KMS-11 (cell line): Measurements from ENCODE around the gene CDC5L.

Experiments
- H2AFZ ChIP-seq: fragments of 200-600 bp; sonication (generic); 2 replicates; pipeline ENCODE4 v1.6.1; 2016; ENCODE audit warnings: antibody characterized with exemption, mixed run types, low read depth
- H3K27ac ChIP-seq: fragments of 200-600 bp; sonication (generic); 2 replicates; pipeline ENCODE4 v1.6.1; 2016; ENCODE audit warnings: mild to moderate bottlenecking, mixed run types
- H3K27me3 ChIP-seq: fragments of 200-600 bp; sonication (generic); 2 replicates; pipeline ENCODE4 v1.6.1; 2017; ENCODE audit warnings: mild to moderate bottlenecking, low read depth, mixed run types, moderate library complexity; ENCODE audit not compliant: insufficient read depth
- H3K36me3 ChIP-seq: fragments of 200-600 bp; sonication (generic); 2 replicates; pipeline ENCODE4 v1.6.1; 2017; ENCODE audit warnings: mild to moderate bottlenecking, mixed run types; ENCODE audit not compliant: insufficient read depth
- H3K4me1 ChIP-seq: fragments of 200-600 bp; sonication (generic); 2 replicates; pipeline ENCODE4 v1.6.1; 2016; ENCODE audit warnings: mild to moderate bottlenecking, low read depth, mixed run types; ENCODE audit not compliant: poor library complexity, severe bottlenecking
- H3K4me2 ChIP-seq: fragments of 200-600 bp; sonication (generic); 2 replicates; pipeline ENCODE4 v1.7.0; 2016; ENCODE audit warnings: mild to moderate bottlenecking, mixed run types
- H3K4me3 ChIP-seq: fragments of 200-600 bp; sonication (generic); IDR thresholded peaks from 2 replicates; pipeline ENCODE4 v1.6.1; 2017; ENCODE audit warnings: low read depth, low read length, mixed read lengths; ENCODE audit not compliant: insufficient read depth
- H3K79me2 ChIP-seq: fragments of 200-600 bp; sonication (generic); 2 replicates; pipeline ENCODE4 v1.6.1; 2016; ENCODE audit warnings: low read depth, mixed run types; ENCODE audit not compliant: insufficient read depth
- H3K9ac ChIP-seq: fragments of 200-600 bp; sonication (generic); 2 replicates; pipeline ENCODE4 v1.6.1; 2016; ENCODE audit warnings: mild to moderate bottlenecking, mixed run types
- H4K20me1 ChIP-seq: fragments of 200-600 bp; sonication (generic); 2 replicates; pipeline ENCODE4 v1.6.1; 2016; ENCODE audit warnings: mild to moderate bottlenecking, mixed run types; ENCODE audit not compliant: insufficient read depth
- CTCF ChIP-seq: fragments of 200-600 bp; sonication (generic); conservative IDR thresholded peaks from 2 replicates; pipeline ENCODE4 v1.6.1; 2017; ENCODE audit warnings: low read depth, mild to moderate bottlenecking, antibody characterized with exemption, low read length, moderate library complexity, mixed read lengths

Gene CDC5L

GRCh38 chr6:44471271-44471981 lies 83.9 kb downstream of the CDC5L start:
- Histone ChIP-seq H3K79me2 (no peaks in the 10 kb centered on the region), H3K36me3 (no peaks in the 10 kb centered on the region), H3K27ac (no peak overlapping the region), H3K9ac (no peak overlapping the region), H3K27me3 (no peaks in the 10 kb centered on the region), H3K4me2 (no peak overlapping the region), H3K4me1 (peaks cover 16% of the 10 kb centered on the region), H3K4me3 (no peak overlapping the region), H4K20me1 (no peaks in the 10 kb centered on the region), H2AFZ (no peak overlapping the region)
- TF ChIP-seq CTCF: no peak

- H3K4me2 ChIP-seq: no peak overlapping the region
- H3K27ac ChIP-seq: no peak overlapping the region
- peaks cover 16% of the 10 kb centered on the region for H3K4me1 ChIP-seq
- no peak overlapping the region for H3K4me3 ChIP-seq
- no peak for TF ChIP-seq CTCF
- no peaks in the 10 kb centered on the region for H4K20me1 ChIP-seq
- H3K36me3 ChIP-seq: no peaks in the 10 kb centered on the region
- H3K79me2 ChIP-seq: no peaks in the 10 kb centered on the region
- no peak overlapping the region for H3K9ac ChIP-seq
- H2AFZ ChIP-seq: no peak overlapping the region
- no peaks in the 10 kb centered on the region for H3K27me3 ChIP-seq
Measured at GRCh38 chr6:44472250-44472945, 84.9 kb downstream of the CDC5L start.

GRCh38 chr6:44473393-44474189 lies 86.1 kb downstream of the CDC5L start:
- Histone ChIP-seq H3K9ac (no peak overlapping the region), H3K4me1 (peaks cover 16% of the 10 kb centered on the region), H3K27ac (no peak overlapping the region), H3K36me3 (no peaks in the 10 kb centered on the region), H2AFZ (no peak overlapping the region), H3K4me2 (no peak overlapping the region), H4K20me1 (no peaks in the 10 kb centered on the region), H3K4me3 (no peak overlapping the region), H3K27me3 (no peaks in the 10 kb centered on the region), H3K79me2 (no peaks in the 10 kb centered on the region)
- TF ChIP-seq CTCF: no peak

- Histone ChIP-seq H2AFZ (no peak overlapping the region), H3K4me2 (no peak overlapping the region), H3K4me1 (peaks cover 16% of the 10 kb centered on the region), H4K20me1 (no peaks in the 10 kb centered on the region), H3K27ac (no peak overlapping the region), H3K27me3 (no peaks in the 10 kb centered on the region), H3K36me3 (no peaks in the 10 kb centered on the region), H3K4me3 (no peak overlapping the region), H3K79me2 (no peaks in the 10 kb centered on the region), H3K9ac (no peak overlapping the region)
- no peak for TF ChIP-seq CTCF
Measured at GRCh38 chr6:44474190-44474631, 86.7 kb downstream of the CDC5L start.
